ENCODE measurements around the gene PNN.

DNA sequence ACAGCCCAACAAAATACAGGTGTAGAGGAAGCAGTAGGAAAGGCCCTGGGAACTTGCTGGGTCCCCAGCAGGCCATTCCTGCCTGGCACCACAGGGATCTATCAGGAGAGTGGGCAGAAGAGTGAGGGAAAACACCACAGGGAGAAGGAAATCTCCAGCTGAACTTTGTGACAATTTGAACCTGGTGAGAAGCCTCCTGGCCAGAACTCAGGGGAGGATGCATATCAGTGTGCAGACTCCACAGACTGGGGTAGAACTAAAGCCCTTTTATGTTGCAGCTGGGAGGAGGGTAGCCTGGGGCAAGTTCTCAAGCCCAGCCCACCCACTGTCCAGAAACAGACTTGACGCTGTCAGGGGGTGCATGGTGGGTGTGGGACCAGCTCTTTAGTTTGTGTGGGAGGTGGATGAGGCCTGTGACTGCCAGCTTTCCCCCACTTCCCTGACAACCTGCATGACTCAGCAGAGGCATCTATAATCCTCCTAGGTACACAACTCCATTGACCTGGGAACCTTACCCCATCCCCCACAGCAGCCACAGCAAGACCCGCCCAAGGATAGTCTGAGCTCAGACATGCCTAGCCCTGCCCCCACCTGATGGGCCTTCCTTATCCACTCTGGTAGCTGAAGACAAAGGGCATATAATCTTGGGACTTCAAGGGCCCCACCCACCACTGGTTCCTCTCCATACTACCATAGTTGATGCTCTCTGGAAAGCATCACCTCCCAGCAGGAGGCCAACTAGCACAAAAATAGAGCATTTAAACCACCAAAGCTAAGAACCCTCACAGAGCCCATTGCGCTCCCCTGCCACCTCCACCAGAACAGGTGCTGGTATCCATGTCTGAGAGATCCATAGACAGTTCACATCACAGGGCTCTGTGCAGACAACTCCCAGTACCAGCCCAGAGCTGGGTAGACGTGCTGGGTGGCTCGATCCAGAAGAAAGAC lies 28.9 kb downstream of the PNN start:
- TF ChIP-seq, protein P1, sequence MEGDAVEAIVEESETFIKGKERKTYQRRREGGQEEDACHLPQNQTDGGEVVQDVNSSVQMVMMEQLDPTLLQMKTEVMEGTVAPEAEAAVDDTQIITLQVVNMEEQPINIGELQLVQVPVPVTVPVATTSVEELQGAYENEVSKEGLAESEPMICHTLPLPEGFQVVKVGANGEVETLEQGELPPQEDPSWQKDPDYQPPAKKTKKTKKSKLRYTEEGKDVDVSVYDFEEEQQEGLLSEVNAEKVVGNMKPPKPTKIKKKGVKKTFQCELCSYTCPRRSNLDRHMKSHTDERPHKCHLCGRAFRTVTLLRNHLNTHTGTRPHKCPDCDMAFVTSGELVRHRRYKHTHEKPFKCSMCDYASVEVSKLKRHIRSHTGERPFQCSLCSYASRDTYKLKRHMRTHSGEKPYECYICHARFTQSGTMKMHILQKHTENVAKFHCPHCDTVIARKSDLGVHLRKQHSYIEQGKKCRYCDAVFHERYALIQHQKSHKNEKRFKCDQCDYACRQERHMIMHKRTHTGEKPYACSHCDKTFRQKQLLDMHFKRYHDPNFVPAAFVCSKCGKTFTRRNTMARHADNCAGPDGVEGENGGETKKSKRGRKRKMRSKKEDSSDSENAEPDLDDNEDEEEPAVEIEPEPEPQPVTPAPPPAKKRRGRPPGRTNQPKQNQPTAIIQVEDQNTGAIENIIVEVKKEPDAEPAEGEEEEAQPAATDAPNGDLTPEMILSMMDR (IDR thresholded peaks at IDR 0.05): no peak
- TF ChIP-seq POLR2AphosphoS5 (IDR thresholded peaks at IDR 0.05): no peak

All from breast epithelium (tissue), 3 donors.